ENCODE results near the gene IL12RB1.
A peak's percentile ranks its signal among the peaks of the same experiment; 100 is the strongest.

The IL12RB1 gene

DNA sequence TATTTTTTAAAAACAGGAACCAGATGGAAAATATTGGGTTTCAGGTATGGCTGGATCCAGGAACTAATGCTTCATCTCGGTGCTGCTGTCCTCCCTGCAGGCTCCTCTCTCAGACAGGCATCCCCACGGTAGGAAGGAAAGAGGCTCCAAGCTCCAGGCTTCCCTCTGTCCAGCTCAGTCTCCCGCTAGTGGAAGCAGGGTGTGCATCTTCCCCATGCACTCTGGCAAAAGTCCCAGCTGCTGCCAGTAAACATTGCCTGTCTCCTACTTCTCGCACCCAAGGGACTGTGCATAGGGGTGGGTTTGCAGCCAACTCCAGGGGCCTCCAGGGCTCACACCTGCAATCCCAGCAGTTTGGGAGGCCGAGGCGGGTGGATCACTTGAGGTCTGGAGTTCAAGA lies 29.2 kb downstream of the IL12RB1 start:
- in situ Hi-C loops (cut with HindIII; ENCODE audit: low sequenced_read_pairs), result no loop called here
- TF ChIP-seq, protein P1, sequence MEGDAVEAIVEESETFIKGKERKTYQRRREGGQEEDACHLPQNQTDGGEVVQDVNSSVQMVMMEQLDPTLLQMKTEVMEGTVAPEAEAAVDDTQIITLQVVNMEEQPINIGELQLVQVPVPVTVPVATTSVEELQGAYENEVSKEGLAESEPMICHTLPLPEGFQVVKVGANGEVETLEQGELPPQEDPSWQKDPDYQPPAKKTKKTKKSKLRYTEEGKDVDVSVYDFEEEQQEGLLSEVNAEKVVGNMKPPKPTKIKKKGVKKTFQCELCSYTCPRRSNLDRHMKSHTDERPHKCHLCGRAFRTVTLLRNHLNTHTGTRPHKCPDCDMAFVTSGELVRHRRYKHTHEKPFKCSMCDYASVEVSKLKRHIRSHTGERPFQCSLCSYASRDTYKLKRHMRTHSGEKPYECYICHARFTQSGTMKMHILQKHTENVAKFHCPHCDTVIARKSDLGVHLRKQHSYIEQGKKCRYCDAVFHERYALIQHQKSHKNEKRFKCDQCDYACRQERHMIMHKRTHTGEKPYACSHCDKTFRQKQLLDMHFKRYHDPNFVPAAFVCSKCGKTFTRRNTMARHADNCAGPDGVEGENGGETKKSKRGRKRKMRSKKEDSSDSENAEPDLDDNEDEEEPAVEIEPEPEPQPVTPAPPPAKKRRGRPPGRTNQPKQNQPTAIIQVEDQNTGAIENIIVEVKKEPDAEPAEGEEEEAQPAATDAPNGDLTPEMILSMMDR (IDR thresholded peaks at IDR 0.05; ENCODE audit: low read depth, low read length), result no peak
- H3K4me3 ChIP-seq (ENCODE audit: low read depth, low read length), result no peak overlapping the region

DNA sequence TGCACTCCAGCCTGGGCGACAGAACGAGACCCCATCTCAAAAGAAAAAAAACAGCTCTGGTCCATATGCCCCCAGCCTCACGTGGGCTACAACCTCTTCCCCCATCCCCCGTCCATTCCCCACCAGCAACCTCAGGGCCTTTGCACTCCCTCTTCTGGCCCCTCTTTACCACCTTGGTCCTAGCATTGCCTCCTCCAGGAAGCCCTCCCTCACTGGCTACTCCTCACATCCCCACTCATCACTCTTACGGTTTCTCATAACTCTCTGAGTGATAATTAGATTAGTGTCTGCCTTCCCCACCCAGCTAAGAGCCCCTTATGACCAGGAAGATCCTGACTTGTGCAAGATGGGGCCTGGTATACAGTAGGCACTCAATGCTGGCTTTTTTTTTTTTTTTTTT lies 30.8 kb downstream of the IL12RB1 start:
- DNase-seq (ENCODE audit: low read depth, low spot score), result no peak
- H3K4me3 ChIP-seq (ENCODE audit: low read depth, low read length), result no peak overlapping the region
- in situ Hi-C loops (cut with HindIII; ENCODE audit: low sequenced_read_pairs), result no loop called here
- TF ChIP-seq, protein P1 (IDR thresholded peaks at IDR 0.05; ENCODE audit: low read depth, low read length), result no peak

More for the DNA sequence above, 29.2 kb downstream of the IL12RB1 start:
- no peak for DNase-seq (ENCODE audit: low read depth, low spot score)

DNA sequence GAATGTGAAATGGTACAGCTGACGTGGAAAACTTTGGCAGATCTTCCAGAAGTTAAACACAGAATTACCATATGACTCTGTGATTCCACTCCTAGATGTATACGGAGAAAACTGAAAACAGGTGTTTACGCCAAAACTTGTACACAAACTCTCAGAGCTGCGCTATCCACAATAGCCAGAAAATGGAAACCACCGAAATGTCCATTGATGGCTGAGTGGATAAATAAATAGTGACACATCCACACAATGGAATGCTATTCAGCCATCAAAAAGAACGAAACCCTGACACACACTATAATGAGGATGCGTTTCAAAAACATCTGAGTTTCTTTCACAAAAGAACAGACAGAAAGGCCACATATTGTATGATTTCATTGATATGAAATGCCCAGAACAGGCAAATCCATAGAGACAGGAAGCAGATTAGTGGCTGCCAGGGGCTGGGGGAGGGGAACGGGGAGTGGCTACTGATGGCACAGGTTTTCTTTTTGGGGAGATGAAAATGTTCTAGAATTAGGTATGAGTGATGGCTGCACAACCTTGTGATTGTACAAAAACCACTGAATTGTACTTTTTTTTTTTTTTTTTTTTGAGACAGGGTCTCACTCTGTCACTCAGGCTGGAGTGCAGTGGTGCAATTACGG lies 33.0 kb downstream of the IL12RB1 start:
- TF ChIP-seq, protein P1 (IDR thresholded peaks at IDR 0.05; ENCODE audit: low read depth, low read length), result no peak
- in situ Hi-C loops (cut with HindIII; ENCODE audit: low sequenced_read_pairs), result no loop called here
- no peak overlapping the region for H3K4me3 ChIP-seq (ENCODE audit: low read depth, low read length)
- DNase-seq (ENCODE audit: low read depth, low spot score), result no peak

DNA sequence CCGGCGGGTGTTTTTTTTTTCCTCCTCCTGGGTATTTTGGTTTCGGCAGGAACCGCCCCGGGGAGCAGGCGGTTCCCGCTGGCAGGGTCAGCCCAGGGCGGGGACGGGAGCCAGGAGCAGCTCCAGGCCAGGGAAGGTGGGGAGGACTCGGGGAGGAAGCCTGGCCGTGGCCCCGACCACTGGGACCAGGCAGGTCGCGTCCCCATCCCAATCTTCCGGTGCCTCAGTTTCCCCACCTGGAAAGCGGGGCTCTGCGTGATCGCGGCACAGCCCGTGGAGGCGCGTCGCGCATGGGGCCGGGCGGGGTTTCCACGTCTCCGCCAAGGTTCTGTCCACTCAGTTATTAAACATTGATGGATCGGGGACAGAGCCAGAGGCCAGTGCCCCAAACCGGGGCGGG lies 34.8 kb downstream of the IL12RB1 start:
- H3K4me3 ChIP-seq (ENCODE audit: low read depth, low read length), result no peak overlapping the region
- TF ChIP-seq, protein P1 (IDR thresholded peaks at IDR 0.05; ENCODE audit: low read depth, low read length), result no peak

DNA sequence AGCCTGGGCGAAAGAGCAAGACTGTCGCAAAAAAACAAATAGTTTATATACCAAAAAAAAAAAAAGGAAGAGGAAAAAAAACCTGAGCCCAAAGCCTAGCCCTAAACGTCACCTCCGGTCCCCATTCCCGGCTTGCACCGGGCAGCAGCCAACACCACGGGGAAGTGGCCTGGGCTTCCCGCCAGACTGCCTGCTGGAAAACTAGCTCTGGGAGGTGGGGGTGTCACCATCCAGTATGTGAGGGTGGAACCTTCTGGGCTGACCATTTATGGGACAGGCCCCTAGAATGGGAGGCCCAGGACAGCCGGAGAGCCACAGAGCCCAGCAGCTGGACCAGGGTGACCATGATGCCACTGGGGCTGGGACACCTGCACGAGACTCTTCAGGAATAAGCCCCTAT lies 37.3 kb downstream of the IL12RB1 start:
- H3K4me3 ChIP-seq (ENCODE audit: low read depth, low read length), result no peak overlapping the region
- in situ Hi-C loops (cut with HindIII; ENCODE audit: low sequenced_read_pairs), result no loop called here
- peak; percentile 57 for DNase-seq (ENCODE audit: low read depth, low spot score)
- TF ChIP-seq, protein P1 (IDR thresholded peaks at IDR 0.05; ENCODE audit: low read depth, low read length), result no peak

More for the DNA sequence above, 34.8 kb downstream of the IL12RB1 start:
- no peak for DNase-seq (ENCODE audit: low read depth, low spot score)
- in situ Hi-C loops (cut with HindIII; ENCODE audit: low sequenced_read_pairs), result no loop called here

DNA sequence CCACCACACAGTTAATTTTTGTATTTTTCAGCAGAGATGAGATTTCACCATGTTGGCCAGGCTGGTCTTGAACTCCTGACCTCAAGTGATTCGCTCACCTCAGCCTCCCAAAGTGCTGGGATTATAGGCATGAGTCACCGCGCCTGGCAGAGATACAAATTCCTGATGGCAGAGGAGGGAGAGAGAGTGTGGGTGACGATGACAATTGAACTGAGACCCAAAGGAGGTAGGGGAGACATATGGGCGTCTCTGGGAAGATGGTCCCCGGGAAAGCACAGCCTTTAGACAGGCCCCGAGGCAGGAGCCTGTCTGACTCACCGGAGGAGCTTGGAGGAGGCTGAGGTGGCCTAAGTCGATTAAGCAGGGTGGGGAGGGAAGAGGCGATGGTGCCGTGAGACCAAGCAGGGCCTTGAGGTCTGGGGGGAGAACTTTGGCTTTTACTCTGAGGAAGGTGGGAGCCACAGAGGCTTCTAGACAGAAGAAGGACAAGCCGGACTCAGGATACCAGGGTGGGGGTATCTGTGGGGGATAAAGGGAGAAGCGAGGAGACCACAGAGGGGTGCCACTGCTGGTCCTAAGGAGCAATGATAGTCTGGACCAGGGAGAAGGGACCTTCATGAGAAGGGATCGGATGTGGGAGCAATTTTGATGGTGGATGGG lies 40.5 kb downstream of the IL12RB1 start:
- in situ Hi-C loops (cut with HindIII; ENCODE audit: low sequenced_read_pairs), result no loop called here
- TF ChIP-seq, protein P1 (IDR thresholded peaks at IDR 0.05; ENCODE audit: low read depth, low read length), result no peak
- H3K4me3 ChIP-seq (ENCODE audit: low read depth, low read length), result no peak overlapping the region
- peak; percentile 57 for DNase-seq (ENCODE audit: low read depth, low spot score)

Data from astrocyte of the spinal cord (primary cell).